Midbrain (tissue), 1 donor: ENCODE data around the gene RGS19.
"Not testable (repeated sequence)": the region's sequence is repeated elsewhere in the genome, so short reads cannot be mapped to it uniquely, and the experiment has no call there.

Source experiments
- DNase-seq: peaks from one replicate; lab custom pipeline; 2025; lab: John Stamatoyannopoulos, UW

The RGS19 gene, protein sequence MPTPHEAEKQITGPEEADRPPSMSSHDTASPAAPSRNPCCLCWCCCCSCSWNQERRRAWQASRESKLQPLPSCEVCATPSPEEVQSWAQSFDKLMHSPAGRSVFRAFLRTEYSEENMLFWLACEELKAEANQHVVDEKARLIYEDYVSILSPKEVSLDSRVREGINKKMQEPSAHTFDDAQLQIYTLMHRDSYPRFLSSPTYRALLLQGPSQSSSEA

DNA sequence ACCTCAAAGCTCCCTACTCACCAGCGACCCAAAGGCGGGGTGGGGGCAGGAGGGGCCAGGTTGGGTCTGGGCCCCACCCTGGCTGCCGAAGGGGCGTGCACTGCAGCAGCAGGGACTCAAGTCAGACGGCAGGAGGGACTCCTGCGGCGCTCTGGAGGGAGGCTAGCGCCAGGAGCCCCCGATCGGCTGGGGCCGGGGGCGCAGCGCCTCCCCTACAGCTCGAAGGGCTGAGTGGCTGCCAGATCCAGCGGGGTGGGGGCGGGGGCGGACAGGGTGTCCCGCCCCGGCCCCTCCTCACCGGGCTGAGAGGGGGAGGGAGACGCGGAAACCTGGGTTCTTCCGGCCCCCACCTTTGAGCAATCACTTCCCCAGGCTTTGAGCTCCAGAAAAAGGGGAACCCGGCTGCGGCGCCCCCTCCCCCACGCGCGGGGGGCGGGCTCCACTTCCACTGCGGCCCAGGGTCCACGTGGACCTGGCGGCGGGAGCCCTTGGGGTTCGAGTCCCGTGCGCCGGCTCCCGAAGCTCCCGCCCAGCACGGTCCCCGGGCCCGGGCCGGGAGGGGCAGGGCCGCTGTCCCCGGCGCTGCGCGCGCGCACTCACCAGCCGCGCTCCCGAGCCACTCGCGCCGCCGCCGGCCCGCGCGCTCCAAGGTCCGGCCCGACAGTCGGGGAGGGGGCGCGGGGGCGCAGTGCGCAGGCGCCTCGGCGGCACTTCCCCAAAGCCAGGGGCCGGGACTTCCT lies at the start of gene RGS19:
RGS19 (minus strand) TSS at position 246 of the 740 bp plus-strand sequence. CDS start 2,632 bp downstream, outside the sequence.
- DNase-seq = peak; percentile 55

DNA sequence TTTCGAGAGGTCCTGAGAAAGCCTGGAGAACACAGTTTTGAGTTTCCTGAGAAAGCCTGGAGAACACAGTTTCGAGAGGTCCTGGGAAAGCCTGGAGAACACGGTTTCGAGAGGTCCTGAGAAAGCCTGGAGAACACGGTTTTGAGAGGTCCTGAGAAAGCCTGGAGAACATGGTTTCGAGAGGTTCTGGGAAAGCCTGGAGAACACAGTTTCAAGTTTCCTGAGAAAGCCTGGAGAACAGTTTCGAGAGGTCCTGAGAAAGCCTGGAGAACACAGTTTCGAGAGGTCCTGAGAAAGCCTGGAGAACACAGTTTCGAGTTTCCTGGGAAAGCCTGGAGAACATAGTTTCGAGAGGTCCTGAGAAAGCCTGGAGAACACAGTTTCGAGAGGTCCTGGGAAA lies 44.2 kb upstream of the RGS19 start:
- DNase-seq = not testable (repeated sequence)

DNA sequence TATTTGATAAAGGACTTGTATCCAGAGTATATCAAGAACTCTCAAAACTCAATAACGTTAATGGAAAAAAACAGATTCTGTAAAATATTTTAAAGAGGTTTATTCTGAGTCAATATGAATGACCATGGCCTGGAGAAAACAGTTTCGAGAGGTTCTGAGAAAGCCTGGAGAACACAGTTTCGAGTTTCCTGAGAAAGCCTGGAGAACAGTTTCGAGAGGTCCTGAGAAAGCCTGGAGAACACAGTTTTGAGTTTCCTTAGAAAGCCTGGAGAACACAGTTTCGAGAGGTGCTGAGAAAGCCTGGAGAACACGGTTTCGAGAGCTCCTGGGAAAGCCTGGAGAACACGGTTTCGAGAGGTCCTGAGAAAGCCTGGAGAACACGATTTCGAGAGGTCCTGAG lies 43.6 kb upstream of the RGS19 start:
- not testable (repeated sequence) for DNase-seq

DNA sequence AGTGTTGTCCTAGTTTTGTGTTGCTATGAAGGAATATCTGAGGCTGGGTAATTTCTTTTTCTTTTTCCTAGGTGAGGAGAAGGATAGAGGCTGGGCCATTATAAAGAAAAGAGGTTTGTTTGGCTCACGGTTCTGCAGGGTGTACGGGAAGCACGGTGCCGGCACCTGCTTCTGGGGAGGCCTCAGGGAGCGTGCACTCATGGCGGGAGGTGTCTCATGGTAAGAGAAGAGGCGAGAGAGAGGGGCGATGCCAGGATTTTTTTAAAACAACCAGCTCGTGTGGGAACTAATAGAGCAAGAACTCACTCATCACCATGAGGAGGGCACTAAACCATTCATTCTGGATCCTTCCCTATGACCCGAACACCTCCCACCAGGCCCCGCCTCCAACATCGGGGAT lies 42.3 kb upstream of the RGS19 start:
- no peak for DNase-seq

DNA sequence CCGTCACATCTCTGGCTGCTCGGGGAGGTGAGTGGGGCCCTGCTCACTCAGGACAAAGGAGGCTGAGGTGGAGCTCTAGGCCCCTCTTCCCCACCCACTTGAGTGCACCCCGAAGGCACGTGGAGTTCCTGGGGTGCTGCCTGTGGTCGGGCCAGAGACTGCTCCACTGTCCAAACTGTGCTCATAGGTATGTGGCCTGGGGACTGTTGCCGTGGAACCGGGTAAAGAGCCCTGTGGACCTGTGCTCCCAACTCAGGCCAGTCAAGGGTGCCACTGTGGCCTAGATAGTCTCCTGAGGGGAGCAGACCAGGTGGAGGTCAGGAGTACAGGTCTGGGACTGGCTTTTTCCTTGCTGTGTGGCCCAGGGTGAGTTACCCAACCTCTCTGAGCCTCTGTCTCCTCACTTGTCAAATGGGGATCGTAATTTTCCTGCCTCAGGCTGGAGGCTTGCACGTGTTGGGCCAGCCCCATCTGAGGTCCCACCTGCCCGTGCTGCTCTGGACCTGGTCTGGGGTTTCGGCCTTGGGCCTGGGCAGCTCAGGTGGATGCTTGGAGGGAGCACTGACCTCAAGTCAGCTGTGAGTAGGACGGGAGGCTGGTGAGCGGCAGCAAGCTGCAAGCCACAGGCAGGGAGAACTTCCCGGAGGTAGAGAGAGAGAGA lies 40.5 kb upstream of the RGS19 start:
- DNase-seq = no peak

DNA sequence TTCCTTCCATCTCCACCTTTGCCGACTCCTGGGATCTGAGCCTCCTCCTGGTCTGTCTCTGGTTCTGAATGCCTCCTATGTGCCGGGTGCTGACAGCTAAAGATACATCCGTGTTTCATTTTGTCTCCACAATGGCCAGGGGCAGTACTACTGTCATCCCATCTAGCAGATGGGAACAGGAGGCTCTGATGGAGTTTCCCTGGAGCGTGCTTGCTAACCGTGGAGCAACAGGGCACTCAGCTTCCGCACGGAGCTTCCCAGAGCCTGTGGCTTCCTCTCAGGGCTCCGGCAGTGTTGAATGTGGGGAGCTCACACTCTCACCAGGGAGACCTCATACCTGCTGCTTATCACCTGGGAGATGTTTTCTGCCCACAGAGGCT lies 40.0 kb upstream of the RGS19 start:
- DNase-seq = no peak

DNA sequence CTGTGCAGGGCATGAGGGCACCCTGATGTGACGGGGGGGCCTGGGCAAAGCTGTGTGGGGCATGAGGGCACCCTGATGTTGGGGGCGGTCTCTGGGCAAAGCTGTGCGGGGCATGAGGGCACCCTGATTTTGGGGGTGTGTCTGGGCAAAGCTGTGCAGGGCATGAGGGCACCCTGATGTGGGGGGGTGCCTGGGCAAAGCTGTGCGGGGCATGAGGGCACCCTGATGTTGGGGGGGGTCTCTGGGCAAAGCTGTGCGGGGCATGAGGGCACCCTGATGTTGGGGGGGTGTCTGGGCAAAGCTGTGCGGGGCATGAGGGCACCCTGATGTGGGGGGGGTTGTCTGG lies 38.1 kb upstream of the RGS19 start:
- DNase-seq = not testable (repeated sequence)

DNA sequence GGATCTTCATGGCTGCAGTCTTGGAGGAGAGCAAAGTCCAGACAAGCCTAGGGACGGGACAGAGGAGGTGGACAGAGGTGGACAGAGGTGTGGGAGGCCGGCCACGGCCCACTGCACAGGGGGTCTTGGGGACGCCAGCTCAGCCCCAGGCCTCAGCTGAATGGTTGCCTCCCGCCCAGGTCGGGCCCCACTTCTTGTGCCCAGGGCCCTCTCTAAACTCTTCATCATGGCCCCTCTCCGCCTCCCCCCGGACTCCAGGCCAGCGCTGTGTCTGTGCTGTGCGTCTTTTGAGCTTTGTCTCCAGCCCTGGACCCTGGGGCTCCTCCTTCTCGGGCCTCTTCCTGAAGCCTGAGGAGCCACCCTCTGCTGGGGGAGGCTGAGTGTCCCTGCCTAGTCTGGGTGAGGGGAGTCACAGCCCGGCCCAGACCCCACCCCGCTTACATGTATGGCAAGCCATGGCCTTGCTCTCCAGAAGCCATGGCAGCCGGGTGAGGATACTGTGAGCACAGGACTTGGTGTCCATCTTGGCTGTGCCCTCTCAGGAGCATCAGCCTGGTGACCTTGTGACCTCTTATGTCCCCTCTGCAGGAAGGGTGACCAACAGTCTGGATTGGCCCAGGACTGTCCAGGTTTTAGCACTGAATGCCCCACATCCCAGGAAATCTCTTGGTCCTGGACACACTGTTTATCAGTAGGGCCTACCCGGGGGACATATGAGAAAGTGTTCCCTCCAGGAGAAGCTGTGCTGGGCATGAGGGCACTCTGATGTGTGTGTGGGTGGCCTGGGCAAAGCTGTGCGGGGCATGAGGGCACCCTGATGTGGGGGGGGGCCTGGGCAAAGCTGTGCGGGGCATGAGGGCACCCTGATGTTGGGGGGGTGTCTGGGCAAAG lies 37.5 kb upstream of the RGS19 start:
- DNase-seq = no peak

DNA sequence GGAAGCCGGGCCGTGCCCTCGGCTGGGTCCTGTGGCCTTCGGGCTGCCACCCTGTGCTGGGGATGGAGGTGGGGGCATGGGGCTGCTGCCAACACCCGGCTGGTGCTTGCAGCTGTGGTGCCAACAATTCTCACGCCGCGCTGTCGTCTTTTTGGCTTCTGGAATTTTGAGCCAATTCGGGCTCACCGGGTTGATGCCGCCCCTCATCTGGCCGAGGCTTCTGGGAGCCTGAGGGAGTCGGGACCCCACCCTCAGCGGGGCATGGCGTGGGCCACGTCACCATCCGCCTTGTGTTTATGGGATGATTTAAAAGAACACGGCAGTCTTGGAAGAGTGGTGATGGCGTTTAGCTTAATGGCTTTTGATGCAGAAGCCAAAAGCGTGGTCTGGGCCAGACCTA lies 36.7 kb upstream of the RGS19 start:
- DNase-seq = no peak

DNA sequence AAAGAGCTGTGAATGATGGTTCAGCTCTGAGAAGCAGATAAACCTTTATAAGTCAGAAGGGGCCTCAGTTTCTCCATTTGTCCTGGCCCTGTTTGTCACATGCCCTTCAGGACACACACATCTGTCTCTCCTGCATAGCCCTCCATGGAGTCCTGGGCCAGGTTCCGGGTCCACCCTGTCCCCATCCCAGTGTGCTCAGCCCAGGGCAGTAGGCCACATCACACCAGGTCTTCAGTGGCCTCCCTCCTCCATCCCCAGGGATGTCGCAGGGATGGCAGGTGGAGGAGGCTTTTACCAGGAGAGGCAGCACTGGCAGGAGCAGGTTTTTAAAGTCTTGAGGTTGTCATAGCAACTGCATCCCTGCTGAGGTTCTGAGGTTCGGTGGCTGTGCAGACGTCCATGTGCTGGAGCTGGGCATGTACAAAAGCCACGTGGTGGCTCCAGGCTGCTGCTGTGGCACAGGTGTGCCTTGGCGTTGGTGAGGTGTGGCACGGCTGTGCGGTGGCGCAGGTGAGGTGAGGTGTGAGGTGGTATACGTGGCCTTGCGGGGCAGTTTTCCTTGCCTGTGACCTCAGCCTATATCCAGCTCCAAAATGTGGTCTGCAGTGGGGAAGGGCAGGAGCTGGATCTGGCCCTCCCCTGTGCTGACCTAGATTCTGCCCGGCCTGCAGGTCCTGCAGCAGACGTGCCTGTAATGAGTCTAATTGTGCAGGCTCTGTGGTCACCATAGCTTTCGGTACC lies 36.0 kb upstream of the RGS19 start:
- peak; percentile 20 for DNase-seq

DNA sequence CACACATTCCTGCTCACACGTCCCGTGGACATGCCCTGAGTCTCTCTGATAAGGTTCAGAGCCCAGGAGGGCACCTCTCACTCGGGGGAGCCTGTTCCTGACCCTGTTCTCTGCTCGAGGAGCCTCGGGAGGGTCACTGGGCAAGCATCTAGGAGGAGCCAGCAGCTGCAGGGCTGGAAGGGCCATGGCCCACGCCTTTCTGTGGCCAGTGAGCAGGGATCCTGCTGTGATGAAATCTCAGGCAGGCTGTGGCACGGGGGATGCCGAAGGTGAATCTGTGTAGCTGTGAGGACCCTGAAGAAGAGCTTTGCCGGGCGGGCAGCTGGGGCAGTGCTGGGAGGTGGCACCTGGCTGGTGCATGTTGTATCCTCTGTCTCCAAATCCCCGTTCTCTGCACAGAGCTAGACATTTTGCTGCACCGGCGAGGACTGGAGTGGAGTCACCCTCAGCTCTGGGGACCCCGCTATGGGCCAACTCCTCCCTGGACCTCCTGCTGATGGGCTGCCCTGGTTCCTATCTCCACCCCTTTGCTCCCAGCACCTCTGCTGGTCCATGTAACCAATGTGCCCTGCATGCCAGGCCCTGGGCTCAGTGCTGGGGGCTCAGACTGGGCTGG lies 35.1 kb upstream of the RGS19 start:
- no peak for DNase-seq

DNA sequence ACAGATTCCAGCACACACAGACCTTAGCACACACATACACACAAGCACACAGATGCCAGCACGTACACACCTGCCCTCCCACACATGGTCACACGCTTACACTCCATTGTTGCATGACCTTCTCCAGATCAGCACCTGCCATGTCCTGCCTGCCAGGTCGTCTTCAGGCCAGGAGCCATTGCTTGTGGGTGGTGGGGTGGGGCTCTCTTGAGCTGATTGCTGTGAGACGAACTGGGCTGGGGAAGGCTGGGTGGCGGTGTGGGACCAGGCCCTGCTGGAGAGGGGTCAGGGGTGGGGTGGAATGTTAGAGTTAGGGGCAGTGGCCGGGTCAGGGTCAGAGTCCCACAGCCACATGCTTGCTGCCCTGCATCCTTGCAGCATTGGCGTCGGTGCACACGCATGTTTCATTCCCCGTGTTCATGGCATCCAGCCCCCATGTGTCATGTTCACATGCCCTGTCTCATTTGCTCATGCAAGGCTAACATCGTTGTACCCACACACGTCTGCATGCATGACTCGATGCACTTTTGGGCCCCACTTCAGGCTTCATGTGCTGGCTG lies 34.6 kb upstream of the RGS19 start:
- DNase-seq = no peak

DNA sequence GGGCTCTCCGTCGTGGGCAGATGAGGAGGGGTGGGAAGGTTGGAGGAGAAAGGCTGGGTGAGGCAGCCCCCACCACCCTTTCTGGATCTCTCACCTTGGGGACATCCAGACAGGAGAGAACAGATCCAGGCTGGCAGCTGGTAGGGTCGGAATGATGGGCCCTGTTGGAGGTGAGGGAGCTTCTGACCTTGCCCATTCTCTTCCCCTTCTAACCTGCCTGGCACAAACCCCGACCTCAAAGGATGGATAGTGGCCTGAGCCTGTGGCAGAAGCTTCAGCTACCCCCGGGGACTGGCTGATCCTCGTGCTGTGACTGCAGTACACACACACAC lies 34.1 kb upstream of the RGS19 start:
- DNase-seq = no peak

DNA sequence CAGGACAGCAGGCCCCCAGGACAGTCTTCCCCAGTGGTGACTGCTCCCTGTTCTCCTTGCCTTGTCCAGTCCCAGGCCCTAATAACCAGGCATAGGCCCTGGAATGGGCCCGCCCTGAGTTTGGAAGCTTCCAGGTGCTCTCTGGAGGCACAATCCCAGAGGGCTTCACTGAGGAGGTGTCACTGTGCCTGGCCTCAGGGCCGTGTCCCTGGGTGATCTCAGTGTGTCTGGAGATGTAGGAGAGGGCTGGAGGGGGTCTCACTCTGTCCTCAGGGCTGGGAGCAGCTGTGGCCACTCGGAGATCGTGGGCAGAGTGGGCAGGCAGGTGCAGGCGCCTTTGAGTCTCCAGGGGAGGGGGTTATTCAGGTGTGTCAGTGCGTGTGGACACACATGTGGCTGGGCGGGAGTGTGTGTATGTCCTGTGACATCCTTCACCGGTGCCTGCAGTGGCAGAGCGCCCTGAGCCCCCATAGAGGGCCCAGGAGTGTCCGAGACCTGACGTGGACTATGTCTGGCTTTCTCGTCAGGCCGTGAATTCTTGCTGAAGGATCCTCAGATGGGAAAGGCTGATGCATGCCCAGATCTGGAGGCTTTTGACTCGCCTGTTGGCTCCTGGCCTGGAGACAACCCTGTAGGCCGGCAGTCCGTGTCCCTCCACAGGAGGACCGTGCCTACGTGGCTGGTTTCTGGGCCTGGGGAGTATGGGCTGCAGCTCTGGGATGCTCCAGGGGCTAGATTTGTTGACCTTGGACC lies 33.5 kb upstream of the RGS19 start:
- no peak for DNase-seq

DNA sequence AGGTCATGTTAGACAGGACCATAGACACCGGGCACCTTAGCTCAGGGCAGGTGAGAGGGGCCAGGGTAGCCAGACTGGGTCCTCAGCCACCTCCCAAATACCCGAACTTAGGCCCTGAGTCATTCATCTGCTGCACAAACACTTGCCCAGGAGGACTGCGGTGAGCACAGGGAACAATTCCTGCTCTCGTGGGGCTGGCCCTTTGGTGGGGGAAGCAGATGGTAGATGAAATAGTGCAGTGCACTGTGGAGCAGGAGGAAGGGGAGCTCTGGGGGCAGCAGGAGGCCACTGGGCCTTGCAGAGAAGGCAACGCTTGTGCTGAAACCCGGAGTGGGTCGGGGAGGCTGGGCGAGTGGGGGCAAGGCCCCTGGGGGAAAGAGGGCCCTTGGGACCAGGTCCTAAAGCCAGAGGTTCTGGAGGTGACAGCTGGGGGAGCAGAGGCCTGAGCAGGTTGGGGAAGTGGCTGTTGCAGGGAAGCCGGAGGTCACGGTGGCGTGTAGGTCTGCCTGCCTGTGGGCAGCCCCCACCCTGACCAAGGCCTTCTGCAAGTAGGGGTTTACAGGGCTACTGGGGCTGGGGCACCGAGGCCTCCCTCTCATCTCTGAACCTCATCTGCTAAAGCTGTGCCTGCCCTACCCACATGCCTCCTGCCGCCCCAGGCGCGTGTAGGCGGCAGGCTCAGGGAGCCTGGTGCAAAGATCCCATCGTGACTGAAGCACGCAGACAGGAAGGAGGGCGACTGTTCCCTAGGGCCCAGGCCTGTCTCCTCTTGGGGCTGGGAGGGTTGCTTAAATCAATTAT lies 32.7 kb upstream of the RGS19 start:
- DNase-seq = no peak

DNA sequence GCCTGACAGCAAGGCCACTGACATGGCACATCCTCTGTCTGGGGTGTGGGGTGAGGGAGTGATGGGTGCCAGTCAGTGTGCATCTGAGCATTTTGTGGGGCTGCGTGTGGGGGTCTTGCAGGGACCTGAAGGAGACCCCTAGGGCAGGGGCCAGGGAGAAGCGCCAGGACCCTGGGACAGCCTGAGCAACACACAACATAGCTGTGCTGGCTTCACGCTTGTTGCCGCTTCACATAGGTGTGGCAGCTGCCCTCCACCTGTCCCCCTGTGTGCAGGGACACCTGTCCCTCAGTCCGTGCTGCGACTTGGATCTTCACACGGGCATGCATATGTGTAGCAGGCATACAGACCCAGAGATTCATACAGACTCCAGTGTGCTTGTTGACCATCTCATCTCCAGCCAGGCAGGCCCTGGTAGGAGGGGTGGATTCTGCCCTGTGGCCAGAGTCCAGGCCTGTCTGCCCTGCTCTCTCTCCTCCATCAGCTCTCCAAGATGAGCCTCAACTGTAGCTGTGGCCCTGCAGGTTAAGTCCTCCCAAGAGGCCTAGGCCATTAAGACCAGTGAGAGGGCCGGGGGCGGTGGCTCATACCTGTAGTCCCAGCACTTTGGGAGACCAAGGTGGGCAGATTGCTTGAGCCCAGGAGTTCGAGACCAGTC lies 31.2 kb upstream of the RGS19 start:
- DNase-seq = no peak

DNA sequence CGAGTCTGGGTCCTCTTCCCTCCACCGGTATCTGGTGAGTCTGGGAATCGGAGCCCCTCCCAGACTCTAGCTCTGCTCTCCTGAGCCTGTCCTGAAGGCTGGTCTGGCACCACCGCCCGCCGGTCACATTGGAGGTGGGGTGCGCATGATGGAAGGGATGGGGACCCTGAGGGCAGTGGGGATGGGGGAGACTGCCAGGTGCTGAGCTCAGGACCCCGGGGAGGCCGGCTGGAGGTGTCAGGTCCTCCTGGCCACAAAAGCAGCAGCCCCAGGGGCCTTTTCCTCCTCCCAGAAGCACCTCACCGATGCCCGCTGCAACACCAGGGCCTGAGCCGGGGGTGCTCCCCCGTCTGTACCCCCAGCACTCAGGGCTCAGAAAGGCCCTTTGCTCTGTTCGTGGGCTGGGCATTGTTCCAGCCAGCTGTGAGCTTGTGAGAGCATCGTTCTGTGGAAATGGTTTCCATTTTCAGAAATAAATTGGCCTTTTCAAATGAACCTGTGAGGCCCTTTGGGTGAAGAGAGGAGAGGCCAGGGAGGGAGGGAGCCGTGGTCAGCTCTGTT lies 30.6 kb upstream of the RGS19 start:
- DNase-seq = no peak
